Measurements from ENCODE around the gene AGXT.

AGXT gene

GRCh38 chr2:240903191-240904060, 34.8 kb downstream of the AGXT start:
- H3K4me1 ChIP-seq (ENCODE audit: control insufficient read depth, insufficient read depth, low read length) = peaks cover 4% of the 10 kb centered on the region
- no peaks in the 10 kb centered on the region for H3K9me3 ChIP-seq (ENCODE audit: control insufficient read depth in 2 of 2, low read length in 2 of 2)
- no peak overlapping the region for H3K4me3 ChIP-seq (ENCODE audit: low read length in 2 of 2)
- no peaks in the 10 kb centered on the region for H3K36me3 ChIP-seq (ENCODE audit: control insufficient read depth in 2 of 2, insufficient read depth in 2 of 2, low read length in 2 of 2)
- no peak overlapping the region for H3K9ac ChIP-seq (ENCODE audit: low read length in 2 of 2)
- H3K27ac ChIP-seq (ENCODE audit: low read length) = no peak overlapping the region
- peaks cover 7 to 11% of the 10 kb centered on the region in 2 donors for H3K27me3 ChIP-seq (ENCODE audit: control insufficient read depth in 1 of 2, insufficient read depth in 2 of 2, low read length in 2 of 2)

- Histone ChIP-seq H3K9ac (ENCODE audit: low read length in 2 of 2) (no peak overlapping the region), H3K27me3 (ENCODE audit: control insufficient read depth in 1 of 2, insufficient read depth in 2 of 2, low read length in 2 of 2) (peaks cover 9 to 11% of the 10 kb centered on the region in 2 donors), H3K4me3 (ENCODE audit: low read length in 2 of 2) (no peak overlapping the region), H3K9me3 (ENCODE audit: control insufficient read depth in 2 of 2, low read length in 2 of 2) (no peaks in the 10 kb centered on the region), H3K36me3 (ENCODE audit: control insufficient read depth in 2 of 2, insufficient read depth in 2 of 2, low read length in 2 of 2) (no peaks in the 10 kb centered on the region), H3K27ac (ENCODE audit: low read length) (no peak overlapping the region), H3K4me1 (ENCODE audit: control insufficient read depth, insufficient read depth, low read length) (no peaks in the 10 kb centered on the region)
Observed at GRCh38 chr2:240904216-240905175, 35.9 kb downstream of the AGXT start.

GRCh38 chr2:240905176-240905781, 36.7 kb downstream of the AGXT start:
- H3K27me3 ChIP-seq (ENCODE audit: control insufficient read depth in 1 of 2, insufficient read depth in 2 of 2, low read length in 2 of 2) = peaks cover 11 to 12% of the 10 kb centered on the region in 2 donors
- H3K27ac ChIP-seq (ENCODE audit: low read length) = no peak overlapping the region
- no peak overlapping the region for H3K9ac ChIP-seq (ENCODE audit: low read length in 2 of 2)
- H3K4me3 ChIP-seq (ENCODE audit: low read length in 2 of 2) = no peak overlapping the region
- no peaks in the 10 kb centered on the region for H3K4me1 ChIP-seq (ENCODE audit: control insufficient read depth, insufficient read depth, low read length)
- H3K36me3 ChIP-seq (ENCODE audit: control insufficient read depth in 2 of 2, insufficient read depth in 2 of 2, low read length in 2 of 2) = no peaks in the 10 kb centered on the region
- no peaks in the 10 kb centered on the region for H3K9me3 ChIP-seq (ENCODE audit: control insufficient read depth in 2 of 2, low read length in 2 of 2)

DNA sequence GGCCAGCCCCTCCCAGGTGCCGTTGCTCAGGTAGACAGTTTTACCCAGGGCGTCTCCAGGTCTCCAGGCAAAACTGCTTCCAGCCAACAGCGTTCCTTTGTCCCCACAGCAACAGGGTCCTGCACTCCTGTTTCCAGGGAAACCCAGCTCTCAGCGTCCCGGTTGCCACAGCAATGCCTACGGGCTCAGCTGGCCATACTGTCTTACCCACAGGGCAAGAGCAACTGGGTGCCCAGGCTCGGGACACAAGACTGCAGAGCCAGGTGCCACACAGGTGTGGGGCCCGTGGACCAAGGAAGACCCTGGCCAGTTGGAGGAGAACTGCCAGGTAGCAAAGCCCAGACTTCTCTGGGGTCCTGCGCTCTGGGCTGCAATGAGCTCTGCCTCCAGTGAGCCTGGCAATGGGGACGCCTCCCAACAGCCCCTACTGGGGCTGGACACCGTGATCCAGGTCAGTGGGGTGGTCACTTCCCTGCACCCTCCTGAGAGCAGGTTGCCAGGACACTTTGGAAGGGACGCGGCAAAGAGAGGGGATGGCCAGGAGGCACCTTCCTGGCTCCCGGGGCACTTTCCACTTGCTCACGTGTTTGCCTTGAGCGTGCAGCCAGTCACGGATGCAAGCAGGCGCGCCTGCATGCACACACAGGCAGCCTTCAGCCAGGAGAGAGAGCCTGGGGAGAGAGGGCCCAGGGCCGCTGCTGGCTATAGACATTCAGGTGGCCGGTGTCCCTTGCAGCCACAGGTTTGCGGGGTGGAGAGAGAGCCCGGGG, 37.7 kb downstream of the AGXT start, which contains the start of gene CROCC2:
TSS of gene CROCC2 (plus strand) at position 196 of the 770 bp plus-strand sequence. CDS start at position 374, 178 bp downstream.
- Histone ChIP-seq H3K9ac (ENCODE audit: low read length in 2 of 2) (no peak within 1 kb of the TSS), H3K4me3 (ENCODE audit: low read length in 2 of 2) (no peak within 1 kb of the TSS), H3K27ac (ENCODE audit: low read length) (no peak within 1 kb of the TSS), H3K27me3 (ENCODE audit: control insufficient read depth in 1 of 2, insufficient read depth in 2 of 2, low read length in 2 of 2) (peaks cover 11 to 12% of the 10 kb centered on the region in 2 donors), H3K36me3 (ENCODE audit: control insufficient read depth in 2 of 2, insufficient read depth in 2 of 2, low read length in 2 of 2) (no peaks in the 10 kb centered on the region), H3K9me3 (ENCODE audit: control insufficient read depth in 2 of 2, low read length in 2 of 2) (no peaks in the 10 kb centered on the region), H3K4me1 (ENCODE audit: control insufficient read depth, insufficient read depth, low read length) (no peaks in the 10 kb centered on the region)

GRCh38 chr2:240906911-240907590, 38.4 kb downstream of the AGXT start:
- Histone ChIP-seq H3K9ac (ENCODE audit: low read length in 2 of 2) (no peak overlapping the region), H3K9me3 (ENCODE audit: control insufficient read depth in 2 of 2, low read length in 2 of 2) (no peaks in the 10 kb centered on the region), H3K4me1 (ENCODE audit: control insufficient read depth, insufficient read depth, low read length) (no peaks in the 10 kb centered on the region), H3K27ac (ENCODE audit: low read length) (no peak overlapping the region), H3K4me3 (ENCODE audit: low read length in 2 of 2) (no peak overlapping the region), H3K36me3 (ENCODE audit: control insufficient read depth in 2 of 2, insufficient read depth in 2 of 2, low read length in 2 of 2) (no peaks in the 10 kb centered on the region), H3K27me3 (ENCODE audit: control insufficient read depth in 1 of 2, insufficient read depth in 2 of 2, low read length in 2 of 2) (peaks cover 11 to 12% of the 10 kb centered on the region in 2 donors)

- no peak overlapping the region for H3K4me3 ChIP-seq (ENCODE audit: low read length in 2 of 2)
- H3K9ac ChIP-seq (ENCODE audit: low read length in 2 of 2) = no peak overlapping the region
- no peak overlapping the region for H3K27ac ChIP-seq (ENCODE audit: low read length)
- no peaks in the 10 kb centered on the region for H3K36me3 ChIP-seq (ENCODE audit: control insufficient read depth in 2 of 2, insufficient read depth in 2 of 2, low read length in 2 of 2)
- H3K9me3 ChIP-seq (ENCODE audit: control insufficient read depth in 2 of 2, low read length in 2 of 2) = no peaks in the 10 kb centered on the region
- peaks cover 7% of the 10 kb centered on the region for H3K4me1 ChIP-seq (ENCODE audit: control insufficient read depth, insufficient read depth, low read length)
- peaks cover 13 to 23% of the 10 kb centered on the region in 2 donors for H3K27me3 ChIP-seq (ENCODE audit: control insufficient read depth in 1 of 2, insufficient read depth in 2 of 2, low read length in 2 of 2)
Observed at GRCh38 chr2:240909216-240909974, 40.8 kb downstream of the AGXT start.

DNA sequence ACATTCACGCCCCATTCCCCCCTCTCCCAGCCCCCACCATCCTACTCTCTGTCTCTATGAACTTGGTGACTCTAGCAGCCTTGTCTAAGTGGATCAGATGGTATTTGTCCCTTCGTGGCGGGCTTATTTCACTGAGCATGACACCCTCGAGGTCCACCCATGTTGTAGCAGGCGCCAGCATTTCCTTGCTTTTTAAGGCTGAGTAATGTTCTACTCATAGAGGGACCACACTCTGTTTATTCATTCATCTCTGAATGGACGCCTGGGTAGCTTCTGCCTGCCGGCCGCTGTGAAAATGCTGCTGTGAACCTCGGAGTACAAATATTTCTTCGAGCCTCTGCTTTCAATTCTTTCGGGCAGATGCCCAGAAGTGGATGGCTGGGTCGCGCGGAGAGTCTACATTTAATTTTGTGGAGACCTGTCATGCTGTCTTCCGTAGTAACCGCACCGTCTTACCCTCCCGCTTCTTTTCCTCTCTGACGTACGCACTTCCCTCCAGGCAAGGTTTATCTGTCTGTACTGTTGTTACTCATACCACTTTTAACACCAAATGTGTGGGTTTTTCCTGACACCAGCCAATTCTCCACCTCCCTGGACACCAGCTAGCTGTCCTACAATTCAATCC, 43.1 kb downstream of the AGXT start:
- Histone ChIP-seq H3K36me3 (ENCODE audit: control insufficient read depth in 2 of 2, insufficient read depth in 2 of 2, low read length in 2 of 2) (no peaks in the 10 kb centered on the region), H3K27me3 (ENCODE audit: control insufficient read depth in 1 of 2, insufficient read depth in 2 of 2, low read length in 2 of 2) (peaks cover 25 to 27% of the 10 kb centered on the region in 2 donors), H3K27ac (ENCODE audit: low read length) (no peak overlapping the region), H3K4me3 (ENCODE audit: low read length in 2 of 2) (no peak overlapping the region), H3K4me1 (ENCODE audit: control insufficient read depth, insufficient read depth, low read length) (peaks cover 18% of the 10 kb centered on the region), H3K9me3 (ENCODE audit: control insufficient read depth in 2 of 2, low read length in 2 of 2) (no peaks in the 10 kb centered on the region), H3K9ac (ENCODE audit: low read length in 2 of 2) (no peak overlapping the region)

- peaks cover 21% of the 10 kb centered on the region for H3K4me1 ChIP-seq (ENCODE audit: control insufficient read depth, insufficient read depth, low read length)
- no peak overlapping the region for H3K27ac ChIP-seq (ENCODE audit: low read length)
- H3K9ac ChIP-seq (ENCODE audit: low read length in 2 of 2) = no peak overlapping the region
- no peaks in the 10 kb centered on the region for H3K36me3 ChIP-seq (ENCODE audit: control insufficient read depth in 2 of 2, insufficient read depth in 2 of 2, low read length in 2 of 2)
- H3K4me3 ChIP-seq (ENCODE audit: low read length in 2 of 2) = no peak overlapping the region
- H3K27me3 ChIP-seq (ENCODE audit: control insufficient read depth in 1 of 2, insufficient read depth in 2 of 2, low read length in 2 of 2) = peaks cover 20% of the 10 kb centered on the region in 2 donors
- H3K9me3 ChIP-seq (ENCODE audit: control insufficient read depth in 2 of 2, low read length in 2 of 2) = no peaks in the 10 kb centered on the region
Observed at GRCh38 chr2:240912878-240913809, 44.5 kb downstream of the AGXT start.
